Endothelial cell of umbilical vein (primary cell): ENCODE measurements around the gene HGFAC.

ENCODE experiments used
- EZH2 ChIP-seq: IDR thresholded peaks from 2 replicates; pipeline ENCODE4 v1.6.1; 2012; ENCODE audit warnings: borderline replicate concordance, low read depth, mild to moderate bottlenecking, moderate library complexity, low read length, inconsistent platforms; ENCODE audit not compliant: severe bottlenecking
- FOS ChIP-seq: IDR thresholded peaks from 2 replicates; pipeline ENCODE4 v1.6.1; 2011; ENCODE audit warnings: mild to moderate bottlenecking, low read length, moderate library complexity, borderline replicate concordance; ENCODE audit not compliant: insufficient read depth
- GATA2 ChIP-seq: IDR thresholded peaks from 2 replicates; pipeline ENCODE4 v1.7.0; 2011; ENCODE audit warnings: low read depth, mild to moderate bottlenecking, moderate library complexity, mixed read lengths, low read length; ENCODE audit not compliant: insufficient read length, insufficient read depth
- JUN ChIP-seq: IDR thresholded peaks from 2 replicates; pipeline ENCODE4 v1.6.1; 2011; ENCODE audit warnings: borderline replicate concordance, low read depth; ENCODE audit not compliant: insufficient read length, insufficient read depth
- MYC ChIP-seq: IDR thresholded peaks from one replicate; pipeline ENCODE4 v1.6.1; 2011; ENCODE audit warnings: mild to moderate bottlenecking, low read depth, low read length
- POLR2A ChIP-seq: IDR thresholded peaks from 2 replicates; pipeline ENCODE4 v1.6.1; 2012; ENCODE audit warnings: low read depth, mild to moderate bottlenecking, control low read depth, low read length
- POLR2AphosphoS5 ChIP-seq: IDR thresholded peaks from 2 replicates; pipeline ENCODE4 v1.6.1; 2012; ENCODE audit warnings: low read depth, mild to moderate bottlenecking, control low read depth, low read length, moderate library complexity; ENCODE audit not compliant: insufficient read depth
- TF ChIP-seq, protein P1 (sequence below), 2 donors: IDR thresholded peaks; 1 replicate in 1 of 2; 2 replicates in 1 of 2; pipeline ENCODE4 v1.5.1; 2011; ENCODE audit warnings: low read length in 2 of 2, mild to moderate bottlenecking in 2 of 2, moderate library complexity in 2 of 2, control low read depth in 1 of 2, inconsistent platforms in 1 of 2, low read depth in 1 of 2; ENCODE audit not compliant: insufficient read depth in 1 of 2; ENCODE audit errors: extremely low read depth in 1 of 2
- TF ChIP-seq, protein P2 (sequence below): IDR thresholded peaks from 2 replicates; pipeline ENCODE4 v1.6.1; 2011; ENCODE audit not compliant: insufficient read depth, insufficient read length

DNA sequence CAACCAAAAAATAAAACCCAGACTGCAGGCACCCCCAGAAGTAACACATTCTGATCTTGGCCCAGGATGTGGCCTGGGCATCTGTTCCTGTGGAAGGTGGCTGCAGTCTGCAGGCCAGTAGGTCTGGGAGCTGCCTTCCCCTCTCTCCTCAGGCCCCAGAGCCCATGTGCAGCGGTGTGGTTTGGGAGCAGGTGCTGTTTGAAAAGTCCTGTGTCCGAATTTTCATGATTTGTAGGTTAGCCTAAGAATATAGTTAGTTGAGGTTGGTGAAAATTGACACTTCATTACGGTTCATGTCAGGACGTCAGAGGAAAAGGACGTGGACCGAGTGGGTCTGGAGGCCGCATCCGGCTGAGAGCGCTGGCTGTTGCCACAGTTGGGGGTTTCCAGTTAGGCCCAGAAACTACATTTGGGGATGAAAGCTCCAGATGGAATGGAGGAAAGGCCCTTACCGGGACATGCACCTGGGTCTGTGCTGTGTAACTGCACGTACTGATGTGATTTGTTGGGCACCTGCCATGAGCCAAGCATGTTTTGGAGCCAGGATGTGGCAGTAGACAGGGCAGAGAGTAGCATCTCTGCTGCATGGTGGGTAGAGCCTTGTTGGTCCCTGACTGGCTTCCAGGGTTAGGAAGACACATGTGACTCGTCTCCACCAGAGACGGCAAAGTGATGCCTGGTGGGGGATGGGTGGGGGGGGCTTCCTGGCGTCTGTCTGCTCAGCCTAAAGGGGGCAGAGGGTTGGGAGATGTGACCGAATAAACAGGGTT, 21.7 kb upstream of the HGFAC start:
- TF ChIP-seq, protein P1, sequence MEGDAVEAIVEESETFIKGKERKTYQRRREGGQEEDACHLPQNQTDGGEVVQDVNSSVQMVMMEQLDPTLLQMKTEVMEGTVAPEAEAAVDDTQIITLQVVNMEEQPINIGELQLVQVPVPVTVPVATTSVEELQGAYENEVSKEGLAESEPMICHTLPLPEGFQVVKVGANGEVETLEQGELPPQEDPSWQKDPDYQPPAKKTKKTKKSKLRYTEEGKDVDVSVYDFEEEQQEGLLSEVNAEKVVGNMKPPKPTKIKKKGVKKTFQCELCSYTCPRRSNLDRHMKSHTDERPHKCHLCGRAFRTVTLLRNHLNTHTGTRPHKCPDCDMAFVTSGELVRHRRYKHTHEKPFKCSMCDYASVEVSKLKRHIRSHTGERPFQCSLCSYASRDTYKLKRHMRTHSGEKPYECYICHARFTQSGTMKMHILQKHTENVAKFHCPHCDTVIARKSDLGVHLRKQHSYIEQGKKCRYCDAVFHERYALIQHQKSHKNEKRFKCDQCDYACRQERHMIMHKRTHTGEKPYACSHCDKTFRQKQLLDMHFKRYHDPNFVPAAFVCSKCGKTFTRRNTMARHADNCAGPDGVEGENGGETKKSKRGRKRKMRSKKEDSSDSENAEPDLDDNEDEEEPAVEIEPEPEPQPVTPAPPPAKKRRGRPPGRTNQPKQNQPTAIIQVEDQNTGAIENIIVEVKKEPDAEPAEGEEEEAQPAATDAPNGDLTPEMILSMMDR (IDR thresholded peaks at IDR 0.05; ENCODE audit: extremely low read depth in 1 of 2, insufficient read depth in 1 of 2, low read depth in 1 of 2, low read length in 2 of 2): no peak
- TF ChIP-seq EZH2: no peak
- no peak for TF ChIP-seq POLR2A
- TF ChIP-seq, protein P2, sequence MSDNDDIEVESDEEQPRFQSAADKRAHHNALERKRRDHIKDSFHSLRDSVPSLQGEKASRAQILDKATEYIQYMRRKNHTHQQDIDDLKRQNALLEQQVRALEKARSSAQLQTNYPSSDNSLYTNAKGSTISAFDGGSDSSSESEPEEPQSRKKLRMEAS: no peak
- TF ChIP-seq POLR2AphosphoS5: no peak
- no peak for TF ChIP-seq JUN
- TF ChIP-seq MYC: no peak
- TF ChIP-seq FOS: no peak
- no peak for TF ChIP-seq GATA2
